ENCODE measurements around the gene DYRK4.

The DYRK4 gene

DNA sequence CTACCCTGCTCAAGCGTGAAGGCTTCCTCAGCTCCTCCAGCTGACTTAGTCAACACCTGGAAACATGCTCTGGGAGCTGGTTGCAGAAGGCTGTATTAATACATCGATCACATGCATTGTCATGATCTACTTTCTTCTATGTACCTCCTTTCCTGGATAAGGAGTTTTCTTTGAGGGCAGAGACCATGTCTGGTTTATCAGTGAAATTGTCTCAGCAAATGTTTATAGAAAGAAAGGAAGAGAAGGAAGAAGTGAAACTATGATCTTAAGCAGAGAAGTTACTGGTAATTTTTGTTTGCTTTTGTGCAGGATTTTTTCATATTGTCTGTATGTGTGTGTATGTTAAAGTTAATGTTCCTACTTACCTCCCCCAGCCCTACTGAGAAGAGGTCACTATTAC, 4.5 kb downstream of the DYRK4 start:
- TF ChIP-seq CTCF (conservative IDR thresholded peaks at IDR 0.05): no peak
- H3K27ac ChIP-seq: peak overlapping the region; percentile 69

DNA sequence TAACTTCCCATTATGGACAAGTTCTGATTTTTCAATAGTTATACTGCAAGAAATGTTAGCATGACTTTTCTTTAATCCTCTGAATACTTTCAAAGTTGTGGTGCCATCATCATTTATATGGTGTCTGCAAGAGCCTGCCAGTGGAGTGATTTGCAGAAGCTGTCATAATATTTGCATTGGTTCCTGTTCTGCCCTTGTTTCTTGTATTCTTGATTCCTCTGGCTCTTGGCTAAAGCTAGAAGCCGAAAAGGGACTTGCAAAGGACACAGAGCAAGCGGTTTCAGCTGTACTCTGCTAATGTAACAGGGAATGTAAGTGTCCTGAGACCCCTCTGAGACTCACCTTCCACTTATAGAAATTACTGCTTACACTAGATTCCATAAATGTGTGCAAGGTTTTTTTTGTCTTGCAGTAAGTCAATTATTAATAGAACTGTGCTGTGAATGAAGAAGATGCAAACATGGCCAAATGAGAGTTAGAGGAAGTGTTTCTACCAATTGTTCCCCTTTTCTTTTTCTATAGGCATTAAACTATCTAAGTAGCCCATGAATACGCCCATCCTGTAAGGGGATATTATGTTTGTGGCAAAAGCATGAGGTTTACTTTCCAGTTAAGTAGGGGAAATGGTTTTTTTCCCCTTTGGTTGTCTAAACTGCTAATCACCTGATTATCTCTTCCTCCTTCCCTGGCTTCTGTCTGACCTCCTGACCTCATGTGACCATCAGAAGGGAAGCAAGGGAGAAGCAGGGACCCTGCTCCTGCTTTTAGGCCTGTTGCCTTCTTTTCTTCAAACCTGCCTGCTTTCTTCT, 5.3 kb downstream of the DYRK4 start:
- TF ChIP-seq CTCF (conservative IDR thresholded peaks at IDR 0.05): no peak
- peak overlapping the region; percentile 69 for H3K27ac ChIP-seq

DNA sequence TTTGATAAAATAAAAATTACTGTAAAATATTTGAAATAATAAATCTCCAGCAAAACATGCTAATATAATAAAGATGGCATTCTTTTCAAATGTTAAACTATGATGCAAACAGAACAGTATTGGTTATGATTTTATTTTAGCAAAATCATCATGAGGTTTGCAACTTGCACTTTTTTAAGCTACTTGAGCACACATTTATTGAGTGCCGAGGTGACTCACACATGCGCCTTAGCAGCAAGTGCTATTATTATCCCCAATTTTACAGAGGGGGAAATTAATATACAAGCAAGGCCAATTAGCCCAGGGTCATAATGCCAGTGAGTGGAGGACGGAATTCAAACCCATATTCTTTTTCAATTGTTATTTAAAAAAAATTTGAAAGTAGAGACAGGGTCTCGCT, 7.3 kb downstream of the DYRK4 start:
- no peak for TF ChIP-seq CTCF (conservative IDR thresholded peaks at IDR 0.05)
- H3K27ac ChIP-seq: no peak overlapping the region

- no peak for TF ChIP-seq CTCF (conservative IDR thresholded peaks at IDR 0.05)
Measured at GRCh38 chr12:4572680-4573079, 10.7 kb downstream of the DYRK4 start.

GRCh38 chr12:4579305-4580102, 17.5 kb downstream of the DYRK4 start:
- H3K27ac ChIP-seq: no peak overlapping the region
- TF ChIP-seq CTCF (conservative IDR thresholded peaks at IDR 0.05): peak; percentile 68

More at GRCh38 chr12:4572680-4573079, 10.7 kb downstream of the DYRK4 start:
- H3K27ac ChIP-seq: no peak overlapping the region

- H3K27ac ChIP-seq: no peak overlapping the region
- TF ChIP-seq CTCF (conservative IDR thresholded peaks at IDR 0.05): no peak
Measured at GRCh38 chr12:4580281-4580688, 18.3 kb downstream of the DYRK4 start.

DNA sequence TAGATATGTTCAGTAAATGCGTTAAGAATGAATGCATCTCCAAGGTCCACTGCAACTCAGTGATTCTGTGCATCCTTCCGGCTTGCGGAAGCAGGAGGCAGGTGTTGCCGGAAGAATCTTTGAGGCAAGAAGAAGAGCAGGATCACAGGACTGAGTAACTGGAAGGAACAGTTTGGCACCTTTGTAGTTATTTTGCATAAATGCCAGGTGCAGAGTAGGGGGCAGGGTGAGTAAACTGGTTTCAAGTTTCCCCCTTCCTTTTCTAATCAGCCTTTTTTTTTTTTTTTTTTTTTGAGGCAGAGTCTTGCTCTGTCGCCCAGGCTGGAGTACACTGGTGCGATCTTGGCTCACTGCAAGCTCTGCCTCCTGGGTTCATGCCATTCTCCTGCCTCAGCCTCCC, 22.3 kb downstream of the DYRK4 start:
- no peak for TF ChIP-seq CTCF (conservative IDR thresholded peaks at IDR 0.05)
- no peak overlapping the region for H3K27ac ChIP-seq
